NCI-H69 (cell line): ENCODE data around the gene PNPLA4.

ENCODE experiments used
- DNase-seq: peaks from one replicate; lab custom pipeline; 2025; lab: John Stamatoyannopoulos, UW

Gene PNPLA4

GRCh38 chrX:7872042-7872441, 55.2 kb downstream of the PNPLA4 start:
- no peak for DNase-seq

- peak; percentile 1 for DNase-seq
Observed at GRCh38 chrX:7852166-7852565, 75.0 kb downstream of the PNPLA4 start.
